Activated CD4-positive, alpha-beta T cell treated with anti-CD3 and anti-CD28 coated beads, Interleukin-2, amount 10 ng/mL, durations not matched to agents 7 days and 5 days (primary cell): ENCODE data around the gene COL4A6. TPM values are rescaled to one million over a fixed set of nuclear protein-coding genes. Genes with fewer than 3 reads are reported as not detected.

Source experiments
- CTCF ChIA-PET: fragments of 350-600 bp; sonication (Branson Sonifier 250); formaldehyde crosslinking; loops from one replicate; lab custom pipeline; 2021; ENCODE audit warnings: antibody characterized with exemption; lab: Charles Lee
- POLR2A ChIA-PET: fragments of 350-600 bp; sonication (Branson Sonifier 250); formaldehyde crosslinking; loops from one replicate; lab custom pipeline; 2021; ENCODE audit warnings: antibody characterized with exemption; lab: Charles Lee
- DNase-seq: peaks from one replicate; pipeline ENCODE4 v3.0.0-alpha.2; 2020
- H3K27ac Mint-ChIP-seq: one replicate; pipeline ENCODE4 v1.8.0; 2021; ENCODE audit warnings: mild to moderate bottlenecking, moderate library complexity, mixed read lengths
- H3K27me3 Mint-ChIP-seq: one replicate; pipeline ENCODE4 v1.8.0; 2021; ENCODE audit warnings: mixed read lengths
- H3K36me3 Mint-ChIP-seq: one replicate; pipeline ENCODE4 v1.8.0; 2021; ENCODE audit warnings: low read depth, mixed read lengths
- H3K4me1 Mint-ChIP-seq: one replicate; pipeline ENCODE4 v1.8.0; 2021; ENCODE audit warnings: mixed read lengths
- H3K4me3 Mint-ChIP-seq: one replicate; pipeline ENCODE4 v1.8.0; 2021; ENCODE audit warnings: mild to moderate bottlenecking, moderate library complexity, mixed read lengths
- H3K9me3 Mint-ChIP-seq: one replicate; pipeline ENCODE4 v1.8.0; 2021; ENCODE audit warnings: mixed read lengths
- total RNA-seq, 2 experiments: library from RNA; stranded (reverse); gene quantifications; one replicate each; pipeline ENCODE4 v1.2.3, GENCODE V29; 2021

COL4A6 gene
- total RNA-seq, 2 experiments from 2014 or later = not detected

DNA sequence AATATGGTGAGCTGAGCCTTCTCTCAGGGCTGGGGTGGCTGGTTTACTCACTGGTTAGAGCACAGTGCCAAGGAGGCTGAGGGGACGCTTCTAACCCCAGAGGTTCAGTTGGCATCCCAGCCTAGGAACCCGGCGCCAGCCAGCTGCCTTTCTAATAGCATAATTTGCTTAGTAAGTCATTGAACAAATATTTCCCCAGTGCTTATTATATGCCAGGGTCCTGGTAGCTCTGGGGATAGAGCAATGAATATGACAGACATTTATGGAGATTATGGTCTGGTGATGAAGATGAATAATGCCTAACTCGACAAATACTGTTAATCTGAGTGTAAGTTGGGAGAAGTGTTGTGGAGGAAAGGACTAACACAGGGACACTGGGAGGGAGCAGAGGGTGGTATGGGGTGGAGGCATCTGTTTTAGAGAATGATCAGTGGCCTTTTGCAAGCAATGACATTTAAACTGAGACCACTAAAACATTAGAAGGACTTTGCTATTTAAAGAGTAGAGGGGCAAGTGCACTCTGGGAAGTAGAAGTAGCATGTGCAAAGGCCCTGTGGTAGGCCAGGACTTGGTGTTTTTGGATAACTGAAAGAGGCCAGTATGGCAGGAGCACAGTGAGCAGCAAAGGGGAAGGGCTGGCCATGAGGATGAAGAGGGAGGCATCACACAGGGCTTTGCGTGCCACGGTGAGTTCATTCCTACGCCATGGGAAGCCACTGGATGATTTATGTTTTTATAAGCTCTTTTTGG, 274.7 kb downstream of the COL4A6 start:
- Mint-ChIP-seq H3K9me3 (no peaks in the 10 kb centered on the region), H3K27ac (no peak overlapping the region), H3K27me3 (no peaks in the 10 kb centered on the region), H3K36me3 (no peaks in the 10 kb centered on the region), H3K4me1 (no peaks in the 10 kb centered on the region), H3K4me3 (no peak overlapping the region)
- CTCF ChIA-PET = no interaction called here
- no peak for DNase-seq
- POLR2A ChIA-PET = no interaction called here

DNA sequence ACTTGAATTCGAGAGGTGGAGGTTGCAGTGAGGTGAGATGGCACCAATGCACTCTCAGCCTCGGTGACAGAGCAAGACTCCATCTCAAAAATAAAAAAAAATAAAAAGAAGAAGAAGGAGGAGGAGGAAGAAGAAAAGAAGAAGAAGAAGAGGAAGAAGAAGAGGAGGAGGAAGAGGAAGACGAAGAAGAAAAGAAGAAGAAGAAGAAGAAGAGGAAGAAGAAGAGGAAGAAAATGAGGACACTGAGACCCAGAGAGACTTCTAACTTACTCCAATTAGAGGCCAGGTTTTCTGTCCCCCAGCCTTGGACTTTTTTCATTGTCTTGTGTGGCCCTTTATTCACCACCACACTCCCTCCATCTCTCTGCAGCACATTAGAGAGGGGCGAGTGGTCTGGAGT, 276.0 kb downstream of the COL4A6 start:
- H3K4me1 Mint-ChIP-seq = no peaks in the 10 kb centered on the region
- no peaks in the 10 kb centered on the region for H3K9me3 Mint-ChIP-seq
- CTCF ChIA-PET = no interaction called here
- H3K27ac Mint-ChIP-seq = no peak overlapping the region
- no peak overlapping the region for H3K4me3 Mint-ChIP-seq
- H3K36me3 Mint-ChIP-seq = no peaks in the 10 kb centered on the region
- POLR2A ChIA-PET = no interaction called here
- no peak for DNase-seq
- H3K27me3 Mint-ChIP-seq = no peaks in the 10 kb centered on the region

- no peaks in the 10 kb centered on the region for H3K9me3 Mint-ChIP-seq
- ChIA-PET CTCF (interaction anchor here (0.5 kb wide), 1 partner anchor 324 kb away, joined by 3 read pairs; no protein-coding TSS in a partner anchor), POLR2A (no interaction called here)
- H3K4me1 Mint-ChIP-seq = no peaks in the 10 kb centered on the region
- no peak overlapping the region for H3K4me3 Mint-ChIP-seq
- H3K36me3 Mint-ChIP-seq = no peaks in the 10 kb centered on the region
- no peaks in the 10 kb centered on the region for H3K27me3 Mint-ChIP-seq
- H3K27ac Mint-ChIP-seq = no peak overlapping the region
- DNase-seq = no peak
Observed at GRCh38 chrX:108160309-108160708, 277.9 kb downstream of the COL4A6 start.

DNA sequence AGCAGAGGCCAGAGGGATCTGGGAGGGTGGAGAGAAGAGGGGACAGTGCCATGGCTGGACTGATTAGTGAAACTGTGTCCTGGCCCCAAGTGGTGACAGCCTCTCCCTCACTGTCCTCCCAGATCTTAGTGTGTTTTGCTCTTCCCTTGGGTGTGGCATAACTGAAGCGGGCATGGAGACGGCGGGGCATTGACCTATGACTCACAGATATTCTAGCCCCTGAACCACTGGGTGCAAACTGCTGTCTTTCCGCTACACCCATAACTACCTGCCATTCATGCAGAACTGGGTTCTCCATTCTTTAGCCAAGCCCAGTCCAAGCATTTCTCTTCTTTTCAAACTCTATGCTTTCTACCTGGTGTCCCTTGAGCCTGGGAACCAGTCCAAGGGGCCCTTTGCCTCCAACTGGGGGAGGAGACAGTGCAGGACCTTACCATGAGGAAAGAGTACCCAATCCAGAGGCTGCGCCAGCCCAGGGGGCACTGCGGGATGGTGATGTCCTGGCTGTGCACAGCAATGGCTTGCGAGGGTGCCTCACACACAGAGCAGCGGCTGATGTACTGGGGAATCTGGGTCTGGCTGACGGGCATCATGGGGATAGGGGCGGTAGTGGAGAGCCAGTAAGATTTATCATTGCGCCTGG, 279.1 kb downstream of the COL4A6 start:
- CTCF ChIA-PET = no interaction called here
- no peak for DNase-seq
- Mint-ChIP-seq H3K9me3 (no peaks in the 10 kb centered on the region), H3K4me1 (no peaks in the 10 kb centered on the region), H3K4me3 (no peak overlapping the region), H3K36me3 (no peaks in the 10 kb centered on the region), H3K27me3 (no peaks in the 10 kb centered on the region), H3K27ac (no peak overlapping the region)
- POLR2A ChIA-PET = no interaction called here

DNA sequence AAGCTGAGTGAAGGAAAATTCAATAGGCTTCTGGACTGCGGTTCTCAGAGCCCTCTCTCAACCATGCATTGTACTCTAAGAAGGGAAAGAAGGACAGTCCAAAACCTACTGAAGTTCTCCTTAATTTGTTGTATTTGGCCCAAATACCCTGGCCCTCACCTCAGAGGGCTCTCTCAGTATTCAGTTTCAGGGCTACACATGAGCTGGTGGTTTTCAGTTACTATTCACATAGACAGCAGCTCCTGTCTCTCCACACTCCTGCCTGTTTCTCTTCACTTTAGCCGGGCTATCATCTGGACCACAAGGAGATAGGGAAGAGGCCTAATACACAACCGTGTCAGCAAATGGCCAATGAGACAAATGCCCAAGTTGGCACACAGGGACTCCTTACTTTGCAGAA, 280.6 kb downstream of the COL4A6 start:
- Mint-ChIP-seq H3K36me3 (peaks cover 10% of the 10 kb centered on the region), H3K27ac (no peak overlapping the region), H3K27me3 (no peaks in the 10 kb centered on the region), H3K4me1 (no peaks in the 10 kb centered on the region), H3K9me3 (no peaks in the 10 kb centered on the region), H3K4me3 (no peak overlapping the region)
- ChIA-PET POLR2A (no interaction called here), CTCF (no interaction called here)
- no peak for DNase-seq

DNA sequence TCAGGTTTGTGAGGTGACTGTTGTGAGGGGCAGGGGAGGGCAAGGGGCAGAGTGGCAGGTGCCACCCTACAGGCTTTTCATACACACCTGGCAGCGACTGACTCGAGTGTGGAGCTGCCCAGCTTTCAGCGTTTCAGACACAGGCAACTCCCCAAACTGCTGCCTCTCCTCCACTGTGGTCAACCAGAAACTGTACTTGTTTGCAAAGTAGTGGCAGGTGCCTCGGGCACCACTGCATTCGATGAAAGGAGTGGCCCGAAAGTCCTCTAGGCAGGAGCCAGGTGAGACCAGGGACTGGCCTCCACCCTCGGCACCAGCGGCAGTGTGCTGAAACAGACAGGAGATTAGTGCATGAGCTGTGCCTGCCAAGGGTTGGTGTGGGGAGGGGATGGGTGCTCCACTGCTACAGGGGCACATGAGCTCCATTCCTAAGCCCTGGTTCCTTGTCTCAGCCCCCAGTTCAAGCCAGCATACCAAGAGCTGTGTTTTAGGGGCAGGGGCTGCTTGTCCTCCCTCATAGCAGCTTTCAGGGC, 281.2 kb downstream of the COL4A6 start:
- no peaks in the 10 kb centered on the region for H3K9me3 Mint-ChIP-seq
- ChIA-PET CTCF (no interaction called here), POLR2A (no interaction called here)
- H3K4me3 Mint-ChIP-seq = no peak overlapping the region
- no peak overlapping the region for H3K27ac Mint-ChIP-seq
- H3K4me1 Mint-ChIP-seq = no peaks in the 10 kb centered on the region
- no peak for DNase-seq
- H3K36me3 Mint-ChIP-seq = peaks cover 10% of the 10 kb centered on the region
- H3K27me3 Mint-ChIP-seq = no peaks in the 10 kb centered on the region

DNA sequence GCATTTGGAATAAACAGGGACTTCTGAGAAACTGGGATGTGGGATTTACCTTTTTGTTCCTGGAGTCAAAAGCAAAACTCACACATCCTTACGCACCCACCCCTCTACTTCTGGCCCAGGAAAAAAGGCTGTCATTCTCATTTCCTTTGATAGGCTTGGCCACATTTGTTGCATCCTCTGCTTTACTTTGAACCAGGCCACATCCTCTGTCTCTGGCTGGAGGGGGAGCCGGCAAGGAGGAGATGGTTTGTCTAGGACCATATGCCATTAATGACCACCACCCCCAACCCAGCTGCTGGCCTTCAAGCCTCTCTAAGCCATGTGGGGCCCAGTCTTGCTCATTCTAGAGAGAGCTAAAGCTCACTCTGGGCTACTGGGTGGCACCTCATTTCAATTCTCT, 282.1 kb downstream of the COL4A6 start:
- DNase-seq = no peak
- Mint-ChIP-seq H3K4me3 (no peak overlapping the region), H3K9me3 (no peaks in the 10 kb centered on the region), H3K36me3 (peaks cover 13% of the 10 kb centered on the region), H3K4me1 (no peaks in the 10 kb centered on the region), H3K27me3 (no peaks in the 10 kb centered on the region), H3K27ac (no peak overlapping the region)
- POLR2A ChIA-PET = no interaction called here
- CTCF ChIA-PET = no interaction called here

GRCh38 chrX:108148524-108148923, 289.7 kb downstream of the COL4A6 start:
- H3K4me1 Mint-ChIP-seq = peaks cover 11% of the 10 kb centered on the region
- POLR2A ChIA-PET = no interaction called here
- DNase-seq = no peak
- H3K36me3 Mint-ChIP-seq = peaks cover 33% of the 10 kb centered on the region
- no peak overlapping the region for H3K27ac Mint-ChIP-seq
- H3K9me3 Mint-ChIP-seq = no peaks in the 10 kb centered on the region
- H3K27me3 Mint-ChIP-seq = no peaks in the 10 kb centered on the region
- CTCF ChIA-PET = no interaction called here
- H3K4me3 Mint-ChIP-seq = no peak overlapping the region

- DNase-seq = no peak
- POLR2A ChIA-PET = no interaction called here
- Mint-ChIP-seq H3K27ac (no peak overlapping the region), H3K36me3 (peaks cover 7% of the 10 kb centered on the region), H3K4me3 (no peak overlapping the region), H3K4me1 (no peaks in the 10 kb centered on the region), H3K27me3 (no peaks in the 10 kb centered on the region), H3K9me3 (no peaks in the 10 kb centered on the region)
- CTCF ChIA-PET = interaction anchor here (1.2 to 1.3 kb wide), 2 partner anchors 12 to 14 kb away, joined by 3 to 4 read pairs; no protein-coding TSS in a partner anchor
Observed at GRCh38 chrX:108138814-108139702, 299.2 kb downstream of the COL4A6 start.

DNA sequence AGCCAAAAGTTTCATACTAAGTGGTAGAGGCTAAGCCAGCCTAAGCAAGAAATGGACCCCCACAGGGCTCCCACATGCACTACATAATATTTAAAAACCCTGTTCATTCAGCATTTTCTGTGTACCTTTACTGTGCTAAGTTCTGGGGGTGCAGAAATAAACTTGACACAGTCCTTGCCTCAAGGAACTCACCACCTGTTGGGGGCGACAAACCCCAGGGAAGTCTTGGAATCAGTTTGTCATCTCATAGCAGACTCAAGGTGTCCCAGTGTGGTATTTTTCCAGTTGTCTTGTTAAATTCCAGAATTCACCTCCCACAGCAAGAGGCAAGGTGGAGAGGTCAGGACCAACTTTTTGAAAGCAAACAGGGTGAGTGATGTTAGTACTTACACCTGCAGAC, 303.5 kb downstream of the COL4A6 start:
- Mint-ChIP-seq H3K4me3 (no peak overlapping the region), H3K9me3 (no peaks in the 10 kb centered on the region), H3K27ac (no peak overlapping the region), H3K4me1 (no peaks in the 10 kb centered on the region), H3K27me3 (no peaks in the 10 kb centered on the region), H3K36me3 (peaks cover 14% of the 10 kb centered on the region)
- ChIA-PET POLR2A (no interaction called here), CTCF (no interaction called here)
- no peak for DNase-seq

DNA sequence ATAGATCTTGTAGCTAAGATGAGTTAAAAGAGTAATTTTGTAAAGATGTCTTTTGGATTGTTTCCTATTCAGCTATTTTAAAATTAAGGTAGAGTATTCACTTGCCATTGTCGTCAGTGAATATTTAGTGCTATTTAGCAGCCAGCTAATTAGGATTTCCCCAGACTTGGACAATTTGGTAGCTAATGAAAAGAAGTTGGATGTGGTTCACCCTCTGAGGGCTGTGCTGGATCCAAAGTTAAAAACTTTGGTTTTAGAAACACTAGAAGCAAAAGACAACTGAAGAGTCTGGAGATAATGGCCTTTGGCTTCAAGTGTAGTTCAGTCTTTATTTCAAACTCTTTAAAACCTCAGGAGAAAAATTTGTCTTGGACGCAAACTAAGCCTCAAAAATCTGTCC, 305.3 kb downstream of the COL4A6 start:
- Mint-ChIP-seq H3K9me3 (no peaks in the 10 kb centered on the region), H3K27me3 (no peaks in the 10 kb centered on the region), H3K4me3 (no peak overlapping the region), H3K4me1 (no peaks in the 10 kb centered on the region), H3K27ac (no peak overlapping the region), H3K36me3 (peaks cover 14% of the 10 kb centered on the region)
- CTCF ChIA-PET = no interaction called here
- POLR2A ChIA-PET = no interaction called here
- no peak for DNase-seq

- POLR2A ChIA-PET = no interaction called here
- Mint-ChIP-seq H3K9me3 (no peaks in the 10 kb centered on the region), H3K4me3 (no peak overlapping the region), H3K27ac (no peak overlapping the region), H3K4me1 (no peaks in the 10 kb centered on the region), H3K27me3 (no peaks in the 10 kb centered on the region), H3K36me3 (peaks cover 14% of the 10 kb centered on the region)
- CTCF ChIA-PET = no interaction called here
- no peak for DNase-seq
Observed at GRCh38 chrX:108132034-108132433, 306.2 kb downstream of the COL4A6 start.

DNA sequence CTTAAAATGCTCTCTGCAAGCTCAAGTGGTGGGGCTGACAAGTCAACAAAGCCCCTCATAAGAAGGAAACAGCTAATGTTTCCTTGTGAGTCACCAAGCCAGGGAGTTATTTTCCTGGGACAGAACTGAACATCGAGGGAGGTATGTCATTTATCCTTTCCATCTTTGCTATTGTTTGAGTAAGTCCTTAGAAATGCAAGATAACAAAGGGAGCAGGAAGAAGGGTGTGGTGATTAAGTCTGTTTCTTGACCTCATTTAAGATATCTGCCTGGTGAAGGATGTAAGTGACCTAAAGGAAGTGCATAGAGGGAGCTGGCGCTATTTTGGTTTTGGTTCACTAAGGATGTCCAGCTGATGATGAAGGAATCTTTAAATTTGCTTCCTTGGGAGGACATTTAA, 306.8 kb downstream of the COL4A6 start:
- no peak for DNase-seq
- no peak overlapping the region for H3K27ac Mint-ChIP-seq
- ChIA-PET CTCF (no interaction called here), POLR2A (no interaction called here)
- no peaks in the 10 kb centered on the region for H3K9me3 Mint-ChIP-seq
- H3K27me3 Mint-ChIP-seq = no peaks in the 10 kb centered on the region
- no peak overlapping the region for H3K4me3 Mint-ChIP-seq
- H3K36me3 Mint-ChIP-seq = peaks cover 14% of the 10 kb centered on the region
- no peaks in the 10 kb centered on the region for H3K4me1 Mint-ChIP-seq
